ENCODE measurements around the gene ABCA13.

DNA sequence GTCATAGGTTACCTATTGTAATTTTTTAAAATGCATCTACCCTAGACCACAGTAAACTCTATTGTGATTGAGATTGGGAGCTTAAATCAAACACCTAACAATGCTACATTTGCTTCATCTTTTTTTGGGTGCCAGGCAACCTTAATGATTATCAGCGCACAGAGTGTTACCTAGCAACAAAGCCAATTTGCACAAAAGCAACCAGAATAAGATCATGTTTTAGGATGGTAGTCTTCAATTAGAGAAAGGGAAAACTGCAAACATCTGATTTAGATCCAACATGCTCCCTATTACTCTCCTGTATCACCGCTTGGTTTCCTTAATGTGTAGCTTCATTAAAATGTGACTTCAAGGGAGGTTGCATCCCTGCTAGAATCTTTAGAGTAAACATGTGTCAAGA lies 226.9 kb downstream of the ABCA13 start:
- TF ChIP-seq POLR2AphosphoS5 (IDR thresholded peaks at IDR 0.05; ENCODE audit: low read depth, low read length) (no peak), ELF1 (IDR thresholded peaks at IDR 0.05; ENCODE audit: borderline replicate concordance, low read depth) (no peak), EZH2phosphoT487 (IDR thresholded peaks at IDR 0.05; ENCODE audit: borderline replicate concordance) (no peak), RAD21 (IDR thresholded peaks at IDR 0.05; ENCODE audit: low read depth) (no peak), POLR2A (IDR thresholded peaks at IDR 0.05; ENCODE audit: borderline replicate concordance, extremely low read depth, insufficient read depth, insufficient read length) (no peak)
- TF ChIP-seq, protein P1, sequence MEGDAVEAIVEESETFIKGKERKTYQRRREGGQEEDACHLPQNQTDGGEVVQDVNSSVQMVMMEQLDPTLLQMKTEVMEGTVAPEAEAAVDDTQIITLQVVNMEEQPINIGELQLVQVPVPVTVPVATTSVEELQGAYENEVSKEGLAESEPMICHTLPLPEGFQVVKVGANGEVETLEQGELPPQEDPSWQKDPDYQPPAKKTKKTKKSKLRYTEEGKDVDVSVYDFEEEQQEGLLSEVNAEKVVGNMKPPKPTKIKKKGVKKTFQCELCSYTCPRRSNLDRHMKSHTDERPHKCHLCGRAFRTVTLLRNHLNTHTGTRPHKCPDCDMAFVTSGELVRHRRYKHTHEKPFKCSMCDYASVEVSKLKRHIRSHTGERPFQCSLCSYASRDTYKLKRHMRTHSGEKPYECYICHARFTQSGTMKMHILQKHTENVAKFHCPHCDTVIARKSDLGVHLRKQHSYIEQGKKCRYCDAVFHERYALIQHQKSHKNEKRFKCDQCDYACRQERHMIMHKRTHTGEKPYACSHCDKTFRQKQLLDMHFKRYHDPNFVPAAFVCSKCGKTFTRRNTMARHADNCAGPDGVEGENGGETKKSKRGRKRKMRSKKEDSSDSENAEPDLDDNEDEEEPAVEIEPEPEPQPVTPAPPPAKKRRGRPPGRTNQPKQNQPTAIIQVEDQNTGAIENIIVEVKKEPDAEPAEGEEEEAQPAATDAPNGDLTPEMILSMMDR (IDR thresholded peaks at IDR 0.05 in 2 of 3, conservative IDR thresholded peaks at IDR 0.05 in 1 of 3; ENCODE audit: borderline replicate concordance in 1 of 3, insufficient read depth in 1 of 3, low read depth in 2 of 3, low read length in 2 of 3): no peak
